PC-9 (cell line): ENCODE data around the gene MED13L.

Source experiments
- CTCF ChIP-seq: fragments of 200-600 bp; sonication (generic); conservative IDR thresholded peaks from 2 replicates; pipeline ENCODE4 v1.6.1; 2017; ENCODE audit warnings: mixed run types, antibody characterized with exemption, mild to moderate bottlenecking, moderate library complexity
- EZH2 ChIP-seq: fragments of 200-600 bp; sonication (generic); IDR thresholded peaks from 2 replicates; pipeline ENCODE4 v1.8.0; 2017; ENCODE audit warnings: antibody characterized with exemption, low read depth

- no peak for TF ChIP-seq CTCF
- no peak for TF ChIP-seq EZH2
Measured at GRCh38 chr12:116259800-116260577, 17.5 kb downstream of the MED13L start.
